OCI-LY1 (cell line): Measurements from ENCODE around the gene TMOD4.
A peak's percentile ranks its signal among the peaks of the same experiment; 100 is the strongest.

Experiments
- H2AFZ ChIP-seq: fragments of 200-600 bp; sonication (generic), shearing (Covaris generic); 2 replicates; pipeline ENCODE4 v1.6.0; 2014; ENCODE audit warnings: antibody characterized with exemption, mild to moderate bottlenecking, low read length
- H3F3A ChIP-seq: fragments of 200-600 bp; sonication (generic), shearing (Covaris generic); 2 replicates; pipeline ENCODE4 v1.6.0; 2014; ENCODE audit warnings: mild to moderate bottlenecking, antibody characterized with exemption, low read length, moderate library complexity; ENCODE audit not compliant: insufficient read depth
- H3K27ac ChIP-seq: fragments of 200-600 bp; sonication (generic); 2 replicates; pipeline ENCODE4 v1.5.1; 2014; ENCODE audit warnings: low read length, mixed run types, mild to moderate bottlenecking, low read depth; ENCODE audit not compliant: poor library complexity, severe bottlenecking
- H3K27me3 ChIP-seq: fragments of 200-600 bp; sonication (generic); 2 replicates; pipeline ENCODE4 v1.6.0; 2014; ENCODE audit warnings: antibody characterized with exemption, mild to moderate bottlenecking, low read length, moderate library complexity; ENCODE audit not compliant: insufficient read depth
- H3K36me3 ChIP-seq: fragments of 200-600 bp; sonication (generic); 2 replicates; pipeline ENCODE4 v1.6.1; 2014; ENCODE audit warnings: mild to moderate bottlenecking, antibody characterized with exemption, low read length, moderate library complexity, mixed read lengths; ENCODE audit not compliant: insufficient read depth
- H3K4me1 ChIP-seq: fragments of 200-600 bp; sonication (generic); 2 replicates; pipeline ENCODE4 v1.5.1; 2014; ENCODE audit warnings: mild to moderate bottlenecking, low read length, moderate library complexity; ENCODE audit not compliant: insufficient read depth, severe bottlenecking
- H3K4me2 ChIP-seq: fragments of 200-600 bp; sonication (generic), shearing (Covaris generic); 2 replicates; pipeline ENCODE4 v1.6.1; 2014; ENCODE audit warnings: low read length
- H3K4me3 ChIP-seq: fragments of 200-600 bp; sonication (generic); 2 replicates; pipeline ENCODE4 v1.5.1; 2014; ENCODE audit warnings: low read length, low read depth, mild to moderate bottlenecking, mixed read lengths; ENCODE audit not compliant: poor library complexity, severe bottlenecking
- H3K79me2 ChIP-seq: fragments of 200-600 bp; shearing (Covaris generic); 2 replicates; pipeline ENCODE4 v1.6.1; 2016; ENCODE audit warnings: mixed run types, low read length, mixed read lengths; ENCODE audit not compliant: insufficient read depth
- H3K9ac ChIP-seq: fragments of 200-600 bp; sonication (generic), shearing (Covaris generic); 2 replicates; pipeline ENCODE4 v1.6.1; 2014; ENCODE audit warnings: mild to moderate bottlenecking, low read length, mixed read lengths
- H3K9me2 ChIP-seq: fragments of 200-600 bp; sonication (generic), shearing (Covaris generic); 2 replicates; pipeline ENCODE4 v1.6.1; 2014; ENCODE audit warnings: low read depth, mild to moderate bottlenecking, low read length, mixed read lengths
- H3K9me3 ChIP-seq: fragments of 200-600 bp; shearing (Covaris generic); 2 replicates; pipeline ENCODE4 v1.6.1; 2014; ENCODE audit warnings: low read length, mixed read lengths
- H4K20me1 ChIP-seq: fragments of 200-600 bp; sonication (generic), shearing (Covaris generic); 2 replicates; pipeline ENCODE4 v1.6.0; 2016; ENCODE audit warnings: mild to moderate bottlenecking, low read length; ENCODE audit not compliant: insufficient read depth
- CTCF ChIP-seq: fragments of 200-600 bp; sonication (generic), shearing (Covaris generic); IDR thresholded peaks from 2 replicates; pipeline ENCODE4 v1.5.1; 2017; ENCODE audit warnings: mild to moderate bottlenecking, antibody characterized with exemption, low read length, moderate library complexity, mixed read lengths
- EZH2 ChIP-seq: fragments of 200-600 bp; sonication (generic), shearing (Covaris generic); IDR thresholded peaks from 2 replicates; pipeline ENCODE4 v1.8.0; 2017; ENCODE audit warnings: borderline replicate concordance, mixed run types, mild to moderate bottlenecking, antibody characterized with exemption, low read length, moderate library complexity, mixed read lengths

TMOD4 gene

DNA sequence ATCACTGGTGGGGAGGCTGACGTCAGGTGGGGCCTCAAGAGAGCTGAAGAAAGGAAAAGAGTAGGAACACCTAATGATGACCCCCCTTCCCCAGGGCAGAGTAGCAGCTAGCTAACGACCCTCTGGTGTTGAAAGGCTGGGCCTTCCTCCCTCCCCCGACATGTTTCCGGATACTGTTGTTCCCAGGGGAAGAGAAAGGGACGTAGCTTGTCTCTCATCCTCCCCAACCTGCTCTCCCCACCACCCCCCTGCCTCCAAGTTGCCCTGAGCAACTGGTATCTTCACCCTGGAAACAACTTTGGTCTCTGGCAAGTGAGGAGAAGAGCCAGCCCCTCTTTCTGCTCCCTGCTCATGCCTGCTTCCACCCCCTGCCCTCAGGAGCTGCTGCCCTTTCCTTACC is 31.8 kb downstream of the TMOD4 start:
- Histone ChIP-seq H2AFZ (no peak overlapping the region), H3K4me1 (peaks cover 33% of the 10 kb centered on the region), H3K9me2 (no peaks in the 10 kb centered on the region), H3K79me2 (no peaks in the 10 kb centered on the region), H3K4me2 (no peak overlapping the region), H3K36me3 (no peaks in the 10 kb centered on the region), H3K9ac (no peak overlapping the region), H4K20me1 (no peaks in the 10 kb centered on the region), H3F3A (no peaks in the 10 kb centered on the region), H3K27ac (no peak overlapping the region), H3K9me3 (no peaks in the 10 kb centered on the region), H3K4me3 (no peak overlapping the region), H3K27me3 (peaks cover 11% of the 10 kb centered on the region; the same call in 1 of the 2 replicates)
- no peak for TF ChIP-seq CTCF
- TF ChIP-seq EZH2 = no peak

GRCh38 chr1:151143057-151143435 is 32.7 kb downstream of the TMOD4 start:
- Histone ChIP-seq H3K9me3 (no peaks in the 10 kb centered on the region), H3K27ac (no peak overlapping the region), H2AFZ (no peak overlapping the region), H4K20me1 (no peaks in the 10 kb centered on the region), H3K9me2 (no peaks in the 10 kb centered on the region), H3K36me3 (no peaks in the 10 kb centered on the region), H3F3A (no peaks in the 10 kb centered on the region), H3K4me1 (peaks cover 33% of the 10 kb centered on the region), H3K27me3 (peaks cover 11% of the 10 kb centered on the region; the same call in 1 of the 2 replicates), H3K9ac (no peak overlapping the region), H3K4me3 (no peak overlapping the region), H3K79me2 (no peaks in the 10 kb centered on the region), H3K4me2 (no peak overlapping the region)
- no peak for TF ChIP-seq EZH2
- no peak for TF ChIP-seq CTCF

DNA sequence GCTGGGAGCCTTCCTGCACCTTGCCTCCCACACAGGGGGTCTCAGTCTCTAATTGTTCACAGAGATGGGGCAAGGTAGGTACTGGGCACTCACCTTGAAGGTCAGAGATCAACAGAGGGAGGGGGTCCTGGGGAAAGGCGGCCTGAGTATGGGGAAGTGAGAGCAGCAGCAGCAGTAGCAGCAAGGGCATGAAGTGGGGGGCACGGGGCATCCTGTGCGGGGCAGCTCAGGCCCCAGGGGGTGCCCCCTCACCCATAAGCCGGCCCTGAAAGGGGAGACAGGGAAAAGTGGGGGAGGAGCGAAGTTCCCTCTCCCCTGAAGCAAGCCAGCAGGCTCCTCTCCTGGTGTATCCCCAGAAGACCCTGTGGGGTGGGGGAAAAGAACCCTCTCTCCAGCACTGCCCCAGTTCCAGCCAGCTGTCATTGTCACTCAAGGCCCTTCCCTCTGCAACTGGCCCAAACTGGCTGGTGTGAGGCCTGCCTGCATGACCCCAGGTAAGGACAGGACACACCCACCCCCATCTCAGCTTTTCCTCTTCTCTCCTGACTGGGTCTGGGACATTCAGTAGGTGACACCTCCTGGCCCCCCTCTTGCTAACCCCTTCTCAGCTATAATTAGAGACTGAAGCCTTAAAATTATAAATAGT is 33.2 kb downstream of the TMOD4 start:
- Histone ChIP-seq H3K36me3 (no peaks in the 10 kb centered on the region), H3K79me2 (no peaks in the 10 kb centered on the region), H2AFZ (no peak overlapping the region), H3F3A (no peaks in the 10 kb centered on the region), H3K27me3 (peaks cover 11% of the 10 kb centered on the region; the same call in 1 of the 2 replicates), H3K9ac (no peak overlapping the region), H3K4me2 (peak overlapping the region; percentile 24), H3K27ac (no peak overlapping the region), H3K9me2 (no peaks in the 10 kb centered on the region), H3K9me3 (no peaks in the 10 kb centered on the region), H3K4me1 (peaks cover 33% of the 10 kb centered on the region), H4K20me1 (no peaks in the 10 kb centered on the region), H3K4me3 (no peak overlapping the region)
- TF ChIP-seq EZH2 (no peak), CTCF (no peak)
